ENCODE measurements around the gene AMOTL2. TPM values are rescaled to one million over a fixed set of nuclear protein-coding genes. Genes with fewer than 3 reads are reported as not detected.

The AMOTL2 gene
- total RNA-seq, 3 donors from 2014 or later = 78.3 to 281 (median 83.2) TPM

- peaks cover 3 to 24% of the 10 kb centered on the region in 2 donors for H3K4me1 ChIP-seq
- no peak for DNase-seq (ENCODE audit: low spot score in 2 of 2)
- intact Hi-C loops (cut with DNase I; ENCODE audit: low total_unique reads) = loop anchor here (2.0 to 5.0 kb wide), 5 partner anchors 65 to 653 kb away; partner anchors contain the start of gene AMOTL2
Measured at GRCh38 chr3:134309987-134310700, 64.1 kb downstream of the AMOTL2 start.

GRCh38 chr3:134308350-134308891 lies 65.8 kb downstream of the AMOTL2 start:
- intact Hi-C loops (cut with DNase I; ENCODE audit: low total_unique reads) = loop anchor here (5.0 kb wide), 3 partner anchors 96 to 651 kb away; no protein-coding TSS in a partner anchor
- Histone ChIP-seq H3K4me1 (peaks cover 0 to 11% of the 10 kb centered on the region in 2 donors), H3K27ac (peak overlapping the region; percentile 64 to 94), H3K27me3 (no peaks in the 10 kb centered on the region), H3K9me3 (no peaks in the 10 kb centered on the region), H3K4me3 (peak overlapping the region in 1 of 3 donors; percentile 27), H3K36me3 (no peaks in the 10 kb centered on the region)
- peak; percentile 66 to 80 (median 73) for TF ChIP-seq POLR2AphosphoS5 (IDR thresholded peaks at IDR 0.05)
- TF ChIP-seq POLR2A (IDR thresholded peaks at IDR 0.05) = no peak
- TF ChIP-seq CTCF (IDR thresholded peaks at IDR 0.05) = peak; percentile 100
- peak; percentile 84 to 87 for DNase-seq (ENCODE audit: low spot score in 2 of 2)

More at GRCh38 chr3:134309987-134310700, 64.1 kb downstream of the AMOTL2 start:
- Histone ChIP-seq H3K27ac (peak overlapping the region; percentile 64 to 94), H3K4me3 (no peak overlapping the region), H3K27me3 (no peaks in the 10 kb centered on the region), H3K9me3 (no peaks in the 10 kb centered on the region), H3K36me3 (no peaks in the 10 kb centered on the region)
- no peak for TF ChIP-seq CTCF (IDR thresholded peaks at IDR 0.05)
- TF ChIP-seq POLR2A (IDR thresholded peaks at IDR 0.05) = no peak
- no peak for TF ChIP-seq POLR2AphosphoS5 (IDR thresholded peaks at IDR 0.05)

GRCh38 chr3:134307425-134307824 lies 66.8 kb downstream of the AMOTL2 start:
- no peaks in the 10 kb centered on the region for H3K36me3 ChIP-seq
- no peaks in the 10 kb centered on the region for H3K27me3 ChIP-seq
- H3K4me1 ChIP-seq = peaks cover 0 to 8% of the 10 kb centered on the region in 2 donors
- H3K9me3 ChIP-seq = no peaks in the 10 kb centered on the region
- no peak for TF ChIP-seq POLR2AphosphoS5 (IDR thresholded peaks at IDR 0.05)
- TF ChIP-seq POLR2A (IDR thresholded peaks at IDR 0.05) = no peak
- TF ChIP-seq CTCF (IDR thresholded peaks at IDR 0.05) = no peak
- no peak overlapping the region for H3K4me3 ChIP-seq
- intact Hi-C loops (cut with DNase I; ENCODE audit: low total_unique reads) = loop anchor here (5.0 kb wide), 3 partner anchors 95 to 650 kb away; no protein-coding TSS in a partner anchor
- no peak for DNase-seq (ENCODE audit: low spot score in 2 of 2)
- H3K27ac ChIP-seq = peak overlapping the region in 1 of 2 donors; percentile 61

- H3K27ac ChIP-seq = no peak overlapping the region
- H3K4me1 ChIP-seq = peaks cover 0 to 8% of the 10 kb centered on the region in 2 donors
- no peaks in the 10 kb centered on the region for H3K27me3 ChIP-seq
- no peaks in the 10 kb centered on the region for H3K36me3 ChIP-seq
- no peak overlapping the region for H3K4me3 ChIP-seq
- intact Hi-C loops (cut with DNase I; ENCODE audit: low total_unique reads) = loop anchor here (5.0 kb wide), 3 partner anchors 94 to 649 kb away; no protein-coding TSS in a partner anchor
- H3K9me3 ChIP-seq = no peaks in the 10 kb centered on the region
- TF ChIP-seq CTCF (IDR thresholded peaks at IDR 0.05) (no peak), POLR2AphosphoS5 (IDR thresholded peaks at IDR 0.05) (no peak), POLR2A (IDR thresholded peaks at IDR 0.05) (no peak)
- DNase-seq (ENCODE audit: low spot score in 2 of 2) = no peak
Measured at GRCh38 chr3:134306320-134306719, 67.9 kb downstream of the AMOTL2 start.

Other genes starting within 250 kb of the AMOTL2 start
- gene RYK, start 123.6 kb downstream of the AMOTL2 start, total RNA-seq = 100 to 1,000 TPM in 2 of 3 donors, 10 to 100 TPM in 1; 77.9 to 153 (median 150) TPM
- 10 to 100 TPM; 56.0 to 68.3 (median 66.1) TPM for gene ANAPC13, start 111.5 kb upstream of the AMOTL2 start, total RNA-seq
- gene CEP63, start 111.6 kb upstream of the AMOTL2 start, total RNA-seq = 10 to 100 TPM; 31.8 to 38.9 (median 33.1) TPM